HepG2 (cell line): ENCODE data around the gene DNAJC5. TPM values are rescaled to one million over a fixed set of nuclear protein-coding genes. Genes with fewer than 3 reads are reported as not detected.
A peak's percentile ranks its signal among the peaks of the same experiment; 100 is the strongest.

Experiments
- ATAC-seq: fragments of 200-7000 bp; cut with Tn5 transposase; 3 replicates; pipeline ENCODE4 v1.9.1; 2020; ENCODE audit warnings: mild to moderate bottlenecking, moderate library complexity
- BruUV-seq: library from RNA; stranded (reverse); fragments of 400-500 nt; replicated peaks from 2 replicates; lab custom pipeline; 2021; lab: Mats Ljungman, UMichigan
- CTCF ChIA-PET: fragments of 300-600 bp; formaldehyde crosslinking; extraction: SDS; loops from one replicate; lab custom pipeline; 2021; ENCODE audit warnings: low total read pairs, inconsistent platforms, low intra/inter-chr PET ratio; lab: Yijun Ruan, JAX
- POLR2A ChIA-PET: fragments of 350-600 bp; sonication (Branson Sonifier 250); formaldehyde crosslinking; loops from one replicate; lab custom pipeline; 2020; ENCODE audit warnings: antibody characterized with exemption, inconsistent platforms; lab: Yijun Ruan, JAX
- DNase-seq: peaks from one replicate; pipeline ENCODE4 v3.0.0-alpha.2; 2015; ENCODE audit warnings: low spot score
- FAIRE-seq: peaks from 3 replicates; lab custom pipeline; 2011; peaks lifted over from hg19 to GRCh38; lab: Jason Lieb, UNC
- H2AFZ ChIP-seq: one replicate; pipeline ENCODE4 v1.6.1; 2011; ENCODE audit warnings: low read length, inconsistent platforms
- H3K27ac ChIP-seq: fragments of 300-600 bp; 3 replicates; pipeline ENCODE4 v1.8.0; 2011; ENCODE audit warnings: mixed run types, mild to moderate bottlenecking, mixed read lengths, low read length, inconsistent platforms; ENCODE audit not compliant: insufficient read depth; ENCODE audit errors: extremely low read length
- H3K27me3 ChIP-seq, 2 experiments: fragments of 200-600 bp in 1 of 2; 2 replicates in 1 of 2; 3 replicates in 1 of 2; pipeline versions ENCODE4 v1.6.0 to v1.8.0; 2011; ENCODE audit warnings: low read length in 2 of 2, mild to moderate bottlenecking in 2 of 2, moderate library complexity in 2 of 2, inconsistent platforms in 1 of 2; ENCODE audit not compliant: insufficient read depth in 2 of 2, control insufficient read depth in 1 of 2
- H3K36me3 ChIP-seq, 2 experiments: fragments of 200-600 bp in 1 of 2; replicated peaks in 1 of 2; 2 replicates in 1 of 2; 3 replicates in 1 of 2; pipeline versions ENCODE4 v1.5.1 to v1.8.0; 2011; ENCODE audit warnings: low read length in 2 of 2, inconsistent platforms in 1 of 2; ENCODE audit not compliant: insufficient read depth in 2 of 2, control insufficient read depth in 1 of 2
- H3K4me1 ChIP-seq: 2 replicates; pipeline ENCODE4 v1.5.1; 2012; ENCODE audit warnings: low read length, inconsistent platforms; ENCODE audit not compliant: insufficient read depth
- H3K4me2 ChIP-seq: 2 replicates; pipeline ENCODE4 v1.6.0; 2011; ENCODE audit warnings: low read depth, low read length, inconsistent platforms
- H3K4me3 ChIP-seq, 3 experiments: fragments of 200-600 bp in 1 of 3; sonication (generic), shearing (Covaris generic) in 1 of 3; replicated peaks in 1 of 3; 2 replicates each; pipeline ENCODE4 v1.5.1; 2011 to 2016; ENCODE audit warnings: low read length in 3 of 3, inconsistent platforms in 2 of 3, low read depth in 2 of 3, mild to moderate bottlenecking in 2 of 3, control low read depth in 1 of 3, mixed read lengths in 1 of 3; ENCODE audit not compliant: insufficient read depth in 1 of 3
- H3K79me2 ChIP-seq: one replicate; pipeline ENCODE4 v1.6.1; 2011; ENCODE audit warnings: low read length, inconsistent platforms; ENCODE audit not compliant: insufficient read depth
- H3K9ac ChIP-seq: 2 replicates; pipeline ENCODE4 v1.6.0; 2011; ENCODE audit warnings: mild to moderate bottlenecking, low read depth, low read length, inconsistent platforms; ENCODE audit not compliant: insufficient read depth
- H3K9me3 ChIP-seq: 2 replicates; pipeline ENCODE4 v1.5.1; 2012; ENCODE audit warnings: mild to moderate bottlenecking, low read length
- H4K20me1 ChIP-seq: 2 replicates; pipeline ENCODE4 v1.6.0; 2011; ENCODE audit warnings: inconsistent platforms, mild to moderate bottlenecking, low read length, moderate library complexity; ENCODE audit not compliant: insufficient read depth
- AGO1 ChIP-seq: fragments of 200-400 bp; formaldehyde crosslinking; IDR thresholded peaks from 2 replicates; pipeline ENCODE4 v1.6.1; 2017; ENCODE audit warnings: mild to moderate bottlenecking, low read depth, low read length, moderate library complexity; ENCODE audit not compliant: poor library complexity, severe bottlenecking
- ESRRA ChIP-seq: sonication (generic); formaldehyde crosslinking; IDR thresholded peaks from 2 replicates; pipeline ENCODE4 v1.5.1; 2020; ENCODE audit warnings: mild to moderate bottlenecking, low read depth, missing genetic modification reagents
- HDAC2 ChIP-seq: sonication (generic); formaldehyde crosslinking; IDR thresholded peaks from 2 replicates; pipeline ENCODE4 v1.4.0; 2020; ENCODE audit warnings: missing genetic modification reagents
- JUN ChIP-seq: sonication (generic); formaldehyde crosslinking; IDR thresholded peaks from 2 replicates; pipeline ENCODE4 v1.4.0; 2020; ENCODE audit warnings: mild to moderate bottlenecking, missing genetic modification reagents
- MAZ ChIP-seq, 2 experiments: sonication (generic) in 1 of 2; formaldehyde crosslinking in 1 of 2; IDR thresholded peaks; 2 replicates each; pipeline versions ENCODE4 v1.5.0 to v1.6.1; 2012 to 2020; ENCODE audit warnings: low read depth in 2 of 2, mild to moderate bottlenecking in 2 of 2, borderline replicate concordance in 1 of 2, improper control_type of control experiment in 1 of 2, low read length in 1 of 2, missing genetic modification reagents in 1 of 2, moderate library complexity in 1 of 2
- POLR2A ChIP-seq, 2 experiments: IDR thresholded peaks; 2 replicates each; pipeline ENCODE4 v1.6.1; 2011; ENCODE audit warnings: low read depth in 2 of 2, low read length in 2 of 2, mild to moderate bottlenecking in 1 of 2, moderate library complexity in 1 of 2; ENCODE audit not compliant: insufficient read depth in 1 of 2
- RBAK ChIP-seq: sonication (generic); formaldehyde crosslinking; IDR thresholded peaks from 2 replicates; pipeline ENCODE4 v1.5.1; 2020; ENCODE audit warnings: mild to moderate bottlenecking, missing genetic modification reagents
- RFXANK ChIP-seq: IDR thresholded peaks from 2 replicates; pipeline ENCODE4 v1.6.1; 2016
- SMAD1 ChIP-seq: sonication (generic); formaldehyde crosslinking; IDR thresholded peaks from 2 replicates; pipeline ENCODE4 v1.4.0; 2020; ENCODE audit warnings: missing genetic modification reagents, low read depth, mild to moderate bottlenecking, borderline replicate concordance
- SRSF9 ChIP-seq: fragments of 200-400 bp; formaldehyde crosslinking; IDR thresholded peaks from 2 replicates; pipeline ENCODE4 v1.6.1; 2018; ENCODE audit warnings: borderline replicate concordance, mild to moderate bottlenecking, low read depth, low read length; ENCODE audit not compliant: insufficient read depth, poor library complexity, severe bottlenecking
- ZBTB43 ChIP-seq: sonication (generic); formaldehyde crosslinking; conservative IDR thresholded peaks from 2 replicates; pipeline ENCODE4 v1.4.0; 2020; ENCODE audit warnings: missing genetic modification reagents
- ZNF205 ChIP-seq: IDR thresholded peaks from 2 replicates; pipeline ENCODE4 v1.6.1; 2018; ENCODE audit warnings: missing biosample characterization, missing genetic modification reagents
- WGBS: methylation state at CpG from one replicate; pipeline ENCODE4 v1.1.6; 2017; ENCODE audit warnings: low lambda C conversion rate; 5-methylcytosine and 5-hydroxymethylcytosine counted together
- in situ Hi-C: cut with HindIII; loops from 2 replicates; pipeline ENCODE4 v1.10.0; 2017; ENCODE audit warnings: low pct_unique_long_range_greater_than_20kb; ENCODE audit not compliant: extremely low pct_ligation_motif_present
- intact Hi-C: fragments of 100-400 bp; cut with micrococcal nuclease; formaldehyde crosslinking; loops from one replicate; pipeline ENCODE4 v1.10.0; 2022; ENCODE audit not compliant: unreplicated experiment
- polyA plus RNA-seq, 8 experiments: library from polyadenylated mRNA; depleted of rRNA in 3 of 8; stranded (reverse) in 7 of 8; unstranded in 1 of 8; fragments of >200 nt; fragmentation: Illumina TruSeq in 4 of 8; extraction: Trizol in 4 of 8; gene quantifications; 2 replicates each; pipeline versions ENCODE4 v1.2.1 to v1.2.3, GENCODE V29; 2011 to 2016; ENCODE audit warnings: low read depth in 4 of 8, missing spikeins in 1 of 8, mixed read lengths in 1 of 8; ENCODE audit not compliant: insufficient read depth in 1 of 8
- total RNA-seq, 5 experiments: library from RNA; depleted of rRNA; stranded (reverse); fragments of >200 nt; fragmentation: Illumina TruSeq; extraction: Trizol; gene quantifications; 2 replicates each; pipeline ENCODE4 v1.2.3, GENCODE V29; 2016; ENCODE audit warnings: low read depth in 1 of 5
- TF ChIP-seq, protein P1 (sequence below), 2 experiments: sonication (generic) in 1 of 2; formaldehyde crosslinking in 1 of 2; IDR thresholded peaks; 2 replicates each; pipeline versions ENCODE4 v1.5.1 to v1.6.1; 2011 to 2020; ENCODE audit warnings: borderline replicate concordance in 1 of 2, low read depth in 1 of 2, low read length in 1 of 2, mild to moderate bottlenecking in 1 of 2, missing genetic modification reagents in 1 of 2, moderate library complexity in 1 of 2

DNAJC5 gene
- total and polyA plus RNA-seq, 2 of the 13 experiments (the other 11 are each of a cell fraction or from before 2014, with no cell fraction given): 42.8 to 64.5 TPM

DNA sequence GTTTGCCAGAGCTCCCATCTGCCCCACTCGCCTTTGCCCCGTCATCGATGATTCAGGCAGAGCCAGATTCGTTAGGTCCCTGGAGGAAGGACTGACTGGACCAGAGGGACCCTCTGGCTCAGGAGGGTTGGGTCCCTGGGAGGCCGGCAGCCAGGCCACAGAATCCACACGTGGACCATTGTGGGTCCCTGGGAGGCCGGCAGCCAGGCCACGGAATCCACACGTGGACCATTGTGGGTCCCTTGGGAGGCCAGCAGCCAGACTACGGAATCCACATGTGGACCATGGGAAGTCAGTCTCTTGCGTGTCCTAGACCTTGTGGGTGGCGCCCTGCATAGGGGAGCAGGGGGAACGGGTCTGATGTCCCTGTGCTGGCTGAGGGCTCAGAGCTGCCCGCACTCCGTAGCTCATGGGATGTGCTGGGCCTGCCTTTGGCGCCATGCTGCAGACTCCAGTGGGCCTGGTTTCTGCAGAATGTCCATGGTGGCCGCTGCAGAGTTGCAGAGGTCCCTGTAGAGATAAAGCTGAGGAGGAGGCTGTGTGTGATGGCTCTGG is 37.8 kb downstream of the DNAJC5 start:
- ATAC-seq: no peak
- H3K4me2 ChIP-seq: no peak overlapping the region
- no peak for FAIRE-seq
- no TSS peak for BruUV-seq
- peaks cover 4% of the 10 kb centered on the region; the same call in 1 of the 2 replicates for H4K20me1 ChIP-seq
- H3K9me3 ChIP-seq: no peaks in the 10 kb centered on the region
- H3K36me3 ChIP-seq: peaks cover 59 to 77% of the 10 kb centered on the region in 2 experiments
- no peak overlapping the region for H3K4me3 ChIP-seq
- H2AFZ ChIP-seq: no peak overlapping the region
- in situ Hi-C loops (no loop called here), intact Hi-C loops (no loop called here)
- WGBS: 97% methylated on average over 12 of the region's 17 CpGs
- no peak overlapping the region for H3K9ac ChIP-seq
- DNase-seq: no peak
- TF ChIP-seq ESRRA (CRISPR knock-in tag): no peak
- TF ChIP-seq JUN (CRISPR knock-in tag): no peak
- no peak for TF ChIP-seq ZBTB43
- TF ChIP-seq AGO1: no peak
- 0 out of 4 replicates have a peak, but pooled peaks of 1 of the 2 experiments have one; percentile 1 for TF ChIP-seq POLR2A (IDR thresholded peaks at IDR 0.05; ENCODE audit: insufficient read depth in 1 of 2, low read depth in 2 of 2, low read length in 2 of 2)
- TF ChIP-seq, all 625 proteins: peak for 1
- Histone ChIP-seq H3K27me3 (no peaks in the 10 kb centered on the region), H3K4me1 (no peaks in the 10 kb centered on the region), H3K79me2 (no peaks in the 10 kb centered on the region), H3K27ac (no peak overlapping the region)
- ChIA-PET POLR2A (interaction anchor here (0.9 kb wide), 1 partner anchor 26 kb away, joined by 3 read pairs; no protein-coding TSS in a partner anchor), CTCF (no interaction called here)

GRCh38 chr20:63933646-63934045 is 38.7 kb downstream of the DNAJC5 start:
- no peak for FAIRE-seq
- no peak for DNase-seq
- ChIA-PET POLR2A (interaction anchor here (0.9 kb wide), 1 partner anchor 25 kb away, joined by 3 read pairs; no protein-coding TSS in a partner anchor), CTCF (interaction anchor here (1.5 kb wide), 1 partner anchor 41 kb away, joined by 9 read pairs; no protein-coding TSS in a partner anchor)
- in situ Hi-C loops: no loop called here
- H3K4me2 ChIP-seq: no peak overlapping the region
- no peaks in the 10 kb centered on the region for H3K27me3 ChIP-seq
- H2AFZ ChIP-seq: no peak overlapping the region
- no peak for ATAC-seq
- peaks cover 4% of the 10 kb centered on the region; the same call in 1 of the 2 replicates for H4K20me1 ChIP-seq
- H3K4me1 ChIP-seq: no peaks in the 10 kb centered on the region
- BruUV-seq: no TSS peak
- no peaks in the 10 kb centered on the region for H3K9me3 ChIP-seq
- no peaks in the 10 kb centered on the region for H3K79me2 ChIP-seq
- WGBS: 97% methylated on average over 5 of the region's 5 CpGs
- H3K27ac ChIP-seq: no peak overlapping the region
- peaks cover 51 to 72% of the 10 kb centered on the region in 2 experiments for H3K36me3 ChIP-seq
- no peak overlapping the region for H3K4me3 ChIP-seq
- intact Hi-C loops: no loop called here
- no peak overlapping the region for H3K9ac ChIP-seq
- TF ChIP-seq SMAD1 (CRISPR knock-in tag) (no peak), MAZ (IDR thresholded peaks at IDR 0.05; ENCODE audit: borderline replicate concordance, low read depth, low read length) (no peak), MAZ (CRISPR knock-in tag; IDR thresholded peaks at IDR 0.05; ENCODE audit: low read depth) (no peak), HDAC2 (CRISPR knock-in tag) (no peak), RBAK (CRISPR knock-in tag) (no peak), RFXANK (no peak), SRSF9 (no peak), ZNF205 (CRISPR knock-in tag) (no peak)
- TF ChIP-seq, protein P1, sequence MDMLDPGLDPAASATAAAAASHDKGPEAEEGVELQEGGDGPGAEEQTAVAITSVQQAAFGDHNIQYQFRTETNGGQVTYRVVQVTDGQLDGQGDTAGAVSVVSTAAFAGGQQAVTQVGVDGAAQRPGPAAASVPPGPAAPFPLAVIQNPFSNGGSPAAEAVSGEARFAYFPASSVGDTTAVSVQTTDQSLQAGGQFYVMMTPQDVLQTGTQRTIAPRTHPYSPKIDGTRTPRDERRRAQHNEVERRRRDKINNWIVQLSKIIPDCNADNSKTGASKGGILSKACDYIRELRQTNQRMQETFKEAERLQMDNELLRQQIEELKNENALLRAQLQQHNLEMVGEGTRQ (IDR thresholded peaks at IDR 0.05; ENCODE audit: low read depth, low read length): no peak
- TF ChIP-seq, protein P1 (CRISPR knock-in tag; IDR thresholded peaks at IDR 0.05; ENCODE audit: borderline replicate concordance): no peak
